Measurements from ENCODE around the gene POMC. TPM values are rescaled to one million over a fixed set of nuclear protein-coding genes. Genes with fewer than 3 reads are reported as not detected.
A peak's percentile ranks its signal among the peaks of the same experiment; 100 is the strongest.

The POMC gene
- total and polyA plus RNA-seq, 2 of the 8 experiments (the other 6 are each of a cell fraction or from before 2014, with no cell fraction given): 1.7 to 4.7 TPM

- Histone ChIP-seq H3K56ac (replicated peaks; ENCODE audit: insufficient read length, low read depth, low read length) (no peak overlapping the region), H3K18ac (ENCODE audit: extremely low read depth, low read length) (no peak overlapping the region; the same call in 1 of the 2 replicates), H3K14ac (ENCODE audit: insufficient read length) (no peak overlapping the region), H4K5ac (ENCODE audit: insufficient read length, low read depth, low read length) (no peak overlapping the region), H2BK12ac (ENCODE audit: low read depth, low read length) (no peak overlapping the region), H3K9ac (replicated peaks in 1 of 4; ENCODE audit: extremely low read depth in 1 of 4, low read depth in 3 of 4, low read length in 3 of 4) (no peak overlapping the region), H2BK5ac (ENCODE audit: low read depth, low read length) (no peak overlapping the region), H2BK120ac (replicated peaks; ENCODE audit: low read depth, low read length) (no peak overlapping the region), H3K23ac (ENCODE audit: insufficient read length) (no peak overlapping the region), H3K4me3 (ENCODE audit: extremely low read depth in 1 of 4, insufficient read depth in 2 of 4, low read depth in 3 of 4, low read length in 4 of 4) (peak overlapping the region; percentile 23 to 56 (median 26); a peak in 5 of 8 replicates), H4K91ac (replicated peaks; ENCODE audit: insufficient read length, low read length) (no peak overlapping the region), H3K36me3 (ENCODE audit: control insufficient read depth in 2 of 4, insufficient read depth in 4 of 4, low read length in 3 of 4) (peaks cover 0 to 2% (median 0%) of the 10 kb centered on the region in 4 experiments; a peak in 1 of 8 replicates), H3K4me2 (ENCODE audit: insufficient read depth in 1 of 2, low read depth in 2 of 2, low read length in 2 of 2) (peak overlapping the region; percentile 90 to 94), H3K4ac (replicated peaks; ENCODE audit: insufficient read length, low read depth, low read length) (no peak overlapping the region), H3K9me3 (ENCODE audit: insufficient read depth in 2 of 2, low read depth in 1 of 2, low read length in 1 of 2) (no peaks in the 10 kb centered on the region), H2AFZ (ENCODE audit: low read length) (no peak overlapping the region), H3K79me2 (ENCODE audit: control insufficient read depth in 1 of 2, insufficient read depth in 2 of 2, low read length in 2 of 2) (no peaks in the 10 kb centered on the region), H4K8ac (ENCODE audit: extremely low read depth, insufficient read depth, low read length) (no peak overlapping the region), H3K27me3 (replicated peaks in 1 of 4; ENCODE audit: control insufficient read depth in 3 of 4, extremely low read depth in 1 of 4, insufficient read depth in 3 of 4, low read length in 3 of 4) (peaks cover 2 to 32% (median 21%) of the 10 kb centered on the region in 4 experiments), H3K79me1 (ENCODE audit: low read depth, low read length) (no peaks in the 10 kb centered on the region), H3K27ac (ENCODE audit: low read depth, low read length) (no peak overlapping the region), H4K20me1 (replicated peaks in 1 of 2; ENCODE audit: control insufficient read depth in 1 of 2, insufficient read depth in 2 of 2, low read length in 2 of 2) (no peaks in the 10 kb centered on the region), H3K23me2 (ENCODE audit: low read depth, low read length) (peaks cover 6% of the 10 kb centered on the region; the same call in 1 of the 2 replicates), H3K4me1 (replicated peaks in 1 of 4; ENCODE audit: control insufficient read depth in 3 of 4, insufficient read depth in 4 of 4, low read length in 3 of 4) (peaks cover 0 to 12% (median 7%) of the 10 kb centered on the region in 4 experiments; a peak in 6 of 7 replicates), H2BK20ac (ENCODE audit: low read length) (no peak overlapping the region), H2BK15ac (ENCODE audit: low read length) (no peak overlapping the region), H2AK5ac (ENCODE audit: low read depth, low read length) (no peak overlapping the region)
- CTCF ChIA-PET (ENCODE audit: partially characterized antibody): interaction anchor here (0.9 to 10.0 kb wide), 5 partner anchors 33 to 156 kb away, joined by 3 to 176 read pairs (median 3); no protein-coding TSS in a partner anchor
- POLR2A ChIA-PET (ENCODE audit: partially characterized antibody): interaction anchor here (1.1 to 2.8 kb wide), 2 partner anchors 159 to 162 kb away, joined by 3 to 11 read pairs; no protein-coding TSS in a partner anchor
- WGBS, 2 experiments (ENCODE audit: extremely low coverage in 1 of 2, insufficient coverage in 1 of 2, insufficient read length in 1 of 2, insufficient replicate concordance in 2 of 2, low coverage in 1 of 2, low lambda C conversion rate in 2 of 2, missing lambda C conversion rate in 1 of 2): 28% methylated on average over 9 of the region's 9 CpGs; no CpG with 5 or more reads in 1 of the 2 experiments
- DNase-seq (ENCODE audit: low read depth in 1 of 2, low spot score in 2 of 2) (no peak), FAIRE-seq (no peak)
- no peak for TF ChIP-seq EGR1 (IDR thresholded peaks at IDR 0.05; ENCODE audit: borderline replicate concordance, low read depth, low read length)
- TF ChIP-seq KDM4A (IDR thresholded peaks at IDR 0.05; ENCODE audit: low read depth, low read length, severe bottlenecking): no peak
- TF ChIP-seq SUZ12 (IDR thresholded peaks at IDR 0.05; ENCODE audit: low read length): 0 out of 2 replicates have a peak, but pooled peaks have one; percentile 16
- TF ChIP-seq ASH2L (IDR thresholded peaks at IDR 0.05; ENCODE audit: low read length): peak; percentile 15
- 0 out of 4 replicates have a peak, but pooled peaks of 1 of the 2 experiments have one; percentile 35 for TF ChIP-seq SIN3A (conservative IDR thresholded peaks at IDR 0.05 in 1 of 2, IDR thresholded peaks at IDR 0.05 in 1 of 2; ENCODE audit: low read depth in 1 of 2, low read length in 2 of 2)
Measured at GRCh38 chr2:25132299-25132635, 36.1 kb downstream of the POMC start.
